ENCODE measurements around the gene HEPHL1.

GRCh38 chr11:94140154-94140655 is 119.1 kb downstream of the HEPHL1 start:
- no peak for TF ChIP-seq ZNF274 (IDR thresholded peaks at IDR 0.05; ENCODE audit: low read depth, low read length)
- no peak for TF ChIP-seq YY1 (IDR thresholded peaks at IDR 0.05; ENCODE audit: insufficient read depth, insufficient read length)
- TF ChIP-seq SUZ12 (IDR thresholded peaks at IDR 0.05; ENCODE audit: extremely low read depth, insufficient read depth, insufficient read length): no peak
